ENCODE measurements around the gene KMT2D.

Gene KMT2D

GRCh38 chr12:49060237-49061156 is at the start of gene KMT2D:
TSS of gene KMT2D (minus strand) at chr12:49060794. CDS start at chr12:49055324, 5,470 bp downstream.
- DNase-seq (ENCODE audit: low spot score) = peak; percentile 95

GRCh38 chr12:49109641-49110463 is 49.3 kb upstream of the KMT2D start:
- no peak for DNase-seq (ENCODE audit: low spot score)

- peak; percentile 20 for DNase-seq (ENCODE audit: low spot score)
These were observed 48.4 kb upstream of the KMT2D start for GRCh38 chr12:49108958-49109404.

- DNase-seq (ENCODE audit: low spot score) = no peak
These were observed 45.0 kb upstream of the KMT2D start for GRCh38 chr12:49105504-49106084.

GRCh38 chr12:49104822-49105221 is 44.2 kb upstream of the KMT2D start:
- DNase-seq (ENCODE audit: low spot score) = no peak

GRCh38 chr12:49100380-49100779 is 39.8 kb upstream of the KMT2D start:
- DNase-seq (ENCODE audit: low spot score) = no peak

- no peak for DNase-seq (ENCODE audit: low spot score)
These were observed 38.1 kb upstream of the KMT2D start for GRCh38 chr12:49098703-49099102.

GRCh38 chr12:49098035-49098451 is 37.4 kb upstream of the KMT2D start:
- DNase-seq (ENCODE audit: low spot score) = peak; percentile 41

GRCh38 chr12:49097381-49097780 is 36.8 kb upstream of the KMT2D start:
- DNase-seq (ENCODE audit: low spot score) = no peak

- DNase-seq (ENCODE audit: low spot score) = no peak
These were observed 34.4 kb upstream of the KMT2D start for GRCh38 chr12:49094975-49095365.

GRCh38 chr12:49094160-49094974 is 33.8 kb upstream of the KMT2D start, which contains the start of gene DHH:
TSS of gene DHH (minus strand) at chr12:49094801. CDS start at chr12:49094512, 289 bp downstream.
- DNase-seq (ENCODE audit: low spot score) = no peak

- no peak for DNase-seq (ENCODE audit: low spot score)
These were observed 33.2 kb upstream of the KMT2D start for GRCh38 chr12:49093792-49094159.

- DNase-seq (ENCODE audit: low spot score) = no peak
These were observed 32.3 kb upstream of the KMT2D start for GRCh38 chr12:49092816-49093406.

- DNase-seq (ENCODE audit: low spot score) = peak; percentile 53
These were observed 31.7 kb upstream of the KMT2D start for GRCh38 chr12:49092086-49092815.

- DNase-seq (ENCODE audit: low spot score) = no peak
These were observed 31.2 kb upstream of the KMT2D start for GRCh38 chr12:49091836-49092085.

- DNase-seq (ENCODE audit: low spot score) = no peak
These were observed 30.7 kb upstream of the KMT2D start for GRCh38 chr12:49091056-49091835.

GRCh38 chr12:49089821-49090773 is 29.5 kb upstream of the KMT2D start:
- DNase-seq (ENCODE audit: low spot score) = peak; percentile 35

- DNase-seq (ENCODE audit: low spot score) = no peak
These were observed 28.3 kb upstream of the KMT2D start for GRCh38 chr12:49088932-49089330.
